Sigmoid colon (tissue), 7 donors: ENCODE results near the gene PCDH12. TPM values are rescaled to one million over a fixed set of nuclear protein-coding genes. Genes with fewer than 3 reads are reported as not detected.

Experiments used
- DNase-seq: peaks from one replicate; pipeline ENCODE4 v3.0.0-alpha.2; 2019
- H3K27ac ChIP-seq, 4 donors: fragments of 200-600 bp; sonication (generic); one replicate each; pipeline ENCODE4 v1.5.1; 2016 to 2019; ENCODE audit warnings: mild to moderate bottlenecking in 1 of 4
- H3K27me3 ChIP-seq, 3 donors: fragments of 200-600 bp; sonication (generic); one replicate each; pipeline ENCODE4 v1.5.1; 2019; ENCODE audit warnings: mild to moderate bottlenecking in 1 of 3
- H3K36me3 ChIP-seq, 4 donors: fragments of 200-600 bp; sonication (generic); one replicate each; pipeline ENCODE4 v1.5.1; 2016 to 2019
- H3K4me1 ChIP-seq, 4 donors: fragments of 200-600 bp; sonication (generic); one replicate each; pipeline ENCODE4 v1.5.1; 2017 to 2019
- H3K4me3 ChIP-seq, 4 donors: fragments of 200-600 bp; sonication (generic); one replicate each; pipeline ENCODE4 v1.5.1; 2017 to 2019; ENCODE audit warnings: mild to moderate bottlenecking in 2 of 4, moderate library complexity in 1 of 4
- H3K9me3 ChIP-seq, 4 donors: fragments of 200-600 bp in 3 of 4; sonication (generic) in 3 of 4; one replicate each; pipeline versions ENCODE4 v1.5.1 to v1.6.1; 2013 to 2019
- CTCF ChIP-seq, 4 experiments: fragments of 450-650 bp in 3 of 4; fragments of 200-600 bp in 1 of 4; IDR thresholded peaks; one replicate each; pipeline ENCODE4 v1.5.1; 2016 to 2019; ENCODE audit warnings: antibody characterized with exemption in 4 of 4, mild to moderate bottlenecking in 3 of 4, moderate library complexity in 2 of 4
- EP300 ChIP-seq, 4 donors: sonication (generic); formaldehyde crosslinking; IDR thresholded peaks; one replicate each; pipeline ENCODE4 v1.6.1; 2017; ENCODE audit warnings: antibody characterized with exemption in 4 of 4
- POLR2A ChIP-seq, 2 donors: fragments of 450-650 bp; IDR thresholded peaks; one replicate each; pipeline ENCODE4 v1.6.1; 2016; ENCODE audit warnings: antibody characterized with exemption in 2 of 2, mild to moderate bottlenecking in 2 of 2, moderate library complexity in 2 of 2
- POLR2AphosphoS5 ChIP-seq, 4 donors: sonication (generic); formaldehyde crosslinking; IDR thresholded peaks; one replicate each; pipeline ENCODE4 v1.6.1; 2017; ENCODE audit warnings: antibody characterized with exemption in 4 of 4
- WGBS, 2 donors: extraction: QIAGEN DNeasy Blood & Tissue Kit; methylation state at CpG; one replicate each; pipeline ENCODE4 v1.1.7; 2013; 5-methylcytosine and 5-hydroxymethylcytosine counted together
- intact Hi-C: fragments of 100-400 bp; cut with DNase I; formaldehyde crosslinking; loops from one replicate; pipeline ENCODE4 v1.15.1; 2023
- polyA plus RNA-seq, 3 donors: library from polyadenylated mRNA; stranded (reverse); fragments of 200-250 nt; gene quantifications; one replicate each; pipeline ENCODE4 v1.2.3, GENCODE V29; 2013
- total RNA-seq, 4 donors: library from RNA; depleted of rRNA; stranded (reverse); fragments of >200 nt; gene quantifications; one replicate each; pipeline ENCODE4 v1.1.0, GENCODE V29; 2016
- donor health status: healthy with polysubstance abuse.
- donor health status: Bipolar disorder and iron deficiency.
- donor health status: healthy.

The PCDH12 gene
- total and polyA plus RNA-seq, 7 donors, result 0.23 to 6.2 (median 0.69) TPM

- intact Hi-C loops, result loop anchor here (5.0 kb wide), 2 partner anchors 42 to 48 kb away; partner anchors contain the start of genes PCDH1 and RNF14
- H3K27ac ChIP-seq, result no peak overlapping the region
- no peak overlapping the region for H3K4me3 ChIP-seq
- no peaks in the 10 kb centered on the region for H3K27me3 ChIP-seq
- H3K9me3 ChIP-seq, result no peaks in the 10 kb centered on the region
- TF ChIP-seq EP300 (IDR thresholded peaks at IDR 0.05) (no peak), CTCF (IDR thresholded peaks at IDR 0.05) (no peak), POLR2A (IDR thresholded peaks at IDR 0.05) (no peak), POLR2AphosphoS5 (IDR thresholded peaks at IDR 0.05) (no peak)
- no peak for DNase-seq
- peaks cover 0 to 18% (median 12%) of the 10 kb centered on the region in 4 donors for H3K4me1 ChIP-seq
- WGBS, 2 donors, result 40 to 79% methylated on average over 8 of the region's 8 CpGs
- H3K36me3 ChIP-seq, result no peaks in the 10 kb centered on the region
Observed at GRCh38 chr5:141919218-141920119, 38.5 kb downstream of the PCDH12 start.

GRCh38 chr5:141917760-141918159, 40.2 kb downstream of the PCDH12 start:
- peaks cover 0 to 19% (median 17%) of the 10 kb centered on the region in 4 donors for H3K4me1 ChIP-seq
- intact Hi-C loops, result no loop called here
- 27 to 70% methylated on average over 5 of the region's 5 CpGs for WGBS, 2 donors

GRCh38 chr5:141916522-141916921, 41.5 kb downstream of the PCDH12 start:
- DNase-seq, result no peak
- 55 to 62% methylated on average over 2 of the region's 2 CpGs for WGBS, 2 donors
- H3K27me3 ChIP-seq, result no peaks in the 10 kb centered on the region
- H3K27ac ChIP-seq, result no peak overlapping the region
- H3K9me3 ChIP-seq, result no peaks in the 10 kb centered on the region
- TF ChIP-seq EP300 (IDR thresholded peaks at IDR 0.05) (no peak), CTCF (IDR thresholded peaks at IDR 0.05) (no peak), POLR2AphosphoS5 (IDR thresholded peaks at IDR 0.05) (no peak), POLR2A (IDR thresholded peaks at IDR 0.05) (no peak)
- H3K4me1 ChIP-seq, result peaks cover 0 to 15% (median 13%) of the 10 kb centered on the region in 4 donors
- intact Hi-C loops, result no loop called here
- H3K4me3 ChIP-seq, result no peak overlapping the region
- H3K36me3 ChIP-seq, result no peaks in the 10 kb centered on the region

More at GRCh38 chr5:141917760-141918159, 40.2 kb downstream of the PCDH12 start:
- no peak for DNase-seq
- no peaks in the 10 kb centered on the region for H3K27me3 ChIP-seq
- H3K9me3 ChIP-seq, result no peaks in the 10 kb centered on the region
- no peak overlapping the region for H3K4me3 ChIP-seq
- no peak overlapping the region for H3K27ac ChIP-seq
- H3K36me3 ChIP-seq, result no peaks in the 10 kb centered on the region
- no peak for TF ChIP-seq EP300 (IDR thresholded peaks at IDR 0.05)

- Histone ChIP-seq H3K27ac (no peak overlapping the region), H3K4me1 (peaks cover 0 to 15% (median 13%) of the 10 kb centered on the region in 4 donors), H3K9me3 (no peaks in the 10 kb centered on the region), H3K4me3 (no peak overlapping the region), H3K27me3 (no peaks in the 10 kb centered on the region), H3K36me3 (no peaks in the 10 kb centered on the region)
- TF ChIP-seq POLR2A (IDR thresholded peaks at IDR 0.05), result no peak
- TF ChIP-seq EP300 (IDR thresholded peaks at IDR 0.05), result no peak
- no peak for TF ChIP-seq CTCF (IDR thresholded peaks at IDR 0.05)
- TF ChIP-seq POLR2AphosphoS5 (IDR thresholded peaks at IDR 0.05), result no peak
- WGBS, 2 donors, result 52 to 72% methylated on average over 6 of the region's 6 CpGs
- no peak for DNase-seq
- intact Hi-C loops, result no loop called here
Observed at GRCh38 chr5:141915881-141916336, 42.1 kb downstream of the PCDH12 start.

- Histone ChIP-seq H3K27me3 (no peaks in the 10 kb centered on the region), H3K27ac (no peak overlapping the region), H3K4me3 (no peak overlapping the region), H3K9me3 (no peaks in the 10 kb centered on the region), H3K4me1 (peaks cover 0 to 15% (median 13%) of the 10 kb centered on the region in 4 donors), H3K36me3 (no peaks in the 10 kb centered on the region)
- TF ChIP-seq EP300 (IDR thresholded peaks at IDR 0.05), result no peak
- no peak for TF ChIP-seq CTCF (IDR thresholded peaks at IDR 0.05)
- TF ChIP-seq POLR2A (IDR thresholded peaks at IDR 0.05), result no peak
- TF ChIP-seq POLR2AphosphoS5 (IDR thresholded peaks at IDR 0.05), result no peak
- WGBS, 2 donors, result 88 to 93% methylated on average over 3 of the region's 3 CpGs
- intact Hi-C loops, result no loop called here
- DNase-seq, result no peak
Observed at GRCh38 chr5:141914797-141915196, 43.2 kb downstream of the PCDH12 start.
